Activated CD4-positive, alpha-beta T cell treated with anti-CD3 and anti-CD28 coated beads, Interleukin-2, amount 10 ng/mL, durations not matched to agents 7 days and 5 days (primary cell): Measurements from ENCODE around the gene TMC8. TPM values are rescaled to one million over a fixed set of nuclear protein-coding genes. Genes with fewer than 3 reads are reported as not detected.

Experiments
- CTCF ChIA-PET: fragments of 350-600 bp; sonication (Branson Sonifier 250); formaldehyde crosslinking; loops from one replicate; lab custom pipeline; 2021; ENCODE audit warnings: antibody characterized with exemption; lab: Charles Lee
- POLR2A ChIA-PET: fragments of 350-600 bp; sonication (Branson Sonifier 250); formaldehyde crosslinking; loops from one replicate; lab custom pipeline; 2021; ENCODE audit warnings: antibody characterized with exemption; lab: Charles Lee
- DNase-seq: peaks from one replicate; pipeline ENCODE4 v3.0.0-alpha.2; 2020
- H3K27ac Mint-ChIP-seq: one replicate; pipeline ENCODE4 v1.8.0; 2021; ENCODE audit warnings: mild to moderate bottlenecking, moderate library complexity, mixed read lengths
- H3K27me3 Mint-ChIP-seq: one replicate; pipeline ENCODE4 v1.8.0; 2021; ENCODE audit warnings: mixed read lengths
- H3K36me3 Mint-ChIP-seq: one replicate; pipeline ENCODE4 v1.8.0; 2021; ENCODE audit warnings: low read depth, mixed read lengths
- H3K4me1 Mint-ChIP-seq: one replicate; pipeline ENCODE4 v1.8.0; 2021; ENCODE audit warnings: mixed read lengths
- H3K4me3 Mint-ChIP-seq: one replicate; pipeline ENCODE4 v1.8.0; 2021; ENCODE audit warnings: mild to moderate bottlenecking, moderate library complexity, mixed read lengths
- H3K9me3 Mint-ChIP-seq: one replicate; pipeline ENCODE4 v1.8.0; 2021; ENCODE audit warnings: mixed read lengths
- total RNA-seq, 2 experiments: library from RNA; stranded (reverse); gene quantifications; one replicate each; pipeline ENCODE4 v1.2.3, GENCODE V29; 2021

The TMC8 gene
- total RNA-seq, 2 experiments from 2014 or later: 331 to 364 TPM

DNA sequence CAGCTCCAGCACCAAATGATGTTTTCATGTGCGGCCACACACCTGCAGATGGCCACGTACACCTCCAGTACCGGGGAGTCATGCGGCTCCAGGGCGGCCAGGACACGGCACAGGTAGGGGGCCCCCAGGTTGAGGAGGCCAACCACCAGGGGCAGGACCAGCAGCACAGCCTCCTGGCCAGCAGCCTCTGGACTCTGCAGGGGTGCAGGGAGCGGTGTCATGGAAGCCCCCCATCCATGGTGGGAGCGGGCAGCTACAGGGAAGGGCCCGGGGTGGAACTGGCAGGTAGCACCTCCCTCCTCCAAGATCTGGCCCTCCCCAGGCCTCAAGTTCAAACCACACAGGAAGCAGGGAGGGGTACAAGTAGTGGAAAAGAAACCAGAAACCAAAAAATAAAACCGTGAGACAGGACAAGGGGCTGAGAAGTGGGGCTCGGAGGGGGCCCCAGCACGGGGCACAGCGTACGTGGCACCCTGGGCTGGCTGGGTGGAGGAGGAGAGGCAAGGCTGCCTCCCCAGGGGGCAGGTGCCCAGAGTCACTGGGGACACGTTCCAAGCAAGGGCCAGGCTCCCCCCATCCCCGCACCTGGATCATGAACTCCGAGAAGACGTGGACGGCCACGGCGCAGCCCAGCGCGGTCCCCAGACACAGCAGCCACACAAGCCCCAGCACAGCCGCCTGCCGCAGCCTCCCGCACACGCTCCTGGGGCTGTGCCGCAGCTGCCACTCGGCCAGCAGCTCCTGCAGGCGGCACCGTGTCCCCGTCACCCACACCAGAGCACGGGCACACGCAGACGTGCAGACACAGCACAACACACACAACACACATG, 9.4 kb upstream of the TMC8 start:
- Mint-ChIP-seq H3K27ac (peak overlapping the region; percentile 76), H3K27me3 (no peaks in the 10 kb centered on the region), H3K4me3 (peak overlapping the region; percentile 66), H3K9me3 (no peaks in the 10 kb centered on the region), H3K4me1 (peaks cover 68% of the 10 kb centered on the region), H3K36me3 (peaks cover 65% of the 10 kb centered on the region)
- ChIA-PET POLR2A (interaction anchor here (1.0 to 1.4 kb wide), 2 partner anchors 12 to 19 kb away, joined by 3 to 4 read pairs; no protein-coding TSS in a partner anchor), CTCF (interaction anchor here (0.9 to 10.2 kb wide), 6 partner anchors 8 to 92 kb away, joined by 3 to 118 read pairs (median 4); partner anchors contain the start of gene BIRC5)
- DNase-seq: peak; percentile 84

DNA sequence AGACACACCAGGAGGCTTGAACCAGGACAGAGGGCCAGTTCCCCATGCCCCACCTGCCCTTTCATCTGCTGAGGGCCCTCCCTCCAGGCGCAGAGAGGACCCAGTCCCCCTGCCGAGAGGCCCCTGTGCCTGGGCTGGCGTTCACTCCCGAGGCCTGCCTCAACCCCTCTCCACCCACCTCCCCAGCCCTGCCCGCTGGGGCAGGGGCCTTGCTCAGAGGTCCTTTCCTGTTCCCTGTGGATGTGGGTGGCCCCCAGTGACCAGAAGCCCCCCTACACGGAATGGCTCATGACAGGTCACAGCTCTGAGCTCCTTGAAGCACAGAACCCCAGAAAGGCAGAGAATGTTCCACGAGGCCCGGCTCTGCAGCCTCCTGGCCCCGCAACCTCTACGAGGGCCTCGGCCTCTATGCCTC, 8.8 kb upstream of the TMC8 start:
- H3K36me3 Mint-ChIP-seq: peaks cover 64% of the 10 kb centered on the region
- H3K4me3 Mint-ChIP-seq: peak overlapping the region; percentile 66
- ChIA-PET CTCF (interaction anchor here (0.9 to 10.2 kb wide), 5 partner anchors 9 to 92 kb away, joined by 3 to 118 read pairs (median 4); partner anchors contain the start of genes BIRC5 and TMC8), POLR2A (interaction anchor here (1.0 to 1.4 kb wide), 2 partner anchors 12 to 18 kb away, joined by 3 to 4 read pairs; no protein-coding TSS in a partner anchor)
- no peaks in the 10 kb centered on the region for H3K27me3 Mint-ChIP-seq
- DNase-seq: no peak
- H3K4me1 Mint-ChIP-seq: peaks cover 69% of the 10 kb centered on the region
- peak overlapping the region; percentile 76 for H3K27ac Mint-ChIP-seq
- H3K9me3 Mint-ChIP-seq: no peaks in the 10 kb centered on the region

DNA sequence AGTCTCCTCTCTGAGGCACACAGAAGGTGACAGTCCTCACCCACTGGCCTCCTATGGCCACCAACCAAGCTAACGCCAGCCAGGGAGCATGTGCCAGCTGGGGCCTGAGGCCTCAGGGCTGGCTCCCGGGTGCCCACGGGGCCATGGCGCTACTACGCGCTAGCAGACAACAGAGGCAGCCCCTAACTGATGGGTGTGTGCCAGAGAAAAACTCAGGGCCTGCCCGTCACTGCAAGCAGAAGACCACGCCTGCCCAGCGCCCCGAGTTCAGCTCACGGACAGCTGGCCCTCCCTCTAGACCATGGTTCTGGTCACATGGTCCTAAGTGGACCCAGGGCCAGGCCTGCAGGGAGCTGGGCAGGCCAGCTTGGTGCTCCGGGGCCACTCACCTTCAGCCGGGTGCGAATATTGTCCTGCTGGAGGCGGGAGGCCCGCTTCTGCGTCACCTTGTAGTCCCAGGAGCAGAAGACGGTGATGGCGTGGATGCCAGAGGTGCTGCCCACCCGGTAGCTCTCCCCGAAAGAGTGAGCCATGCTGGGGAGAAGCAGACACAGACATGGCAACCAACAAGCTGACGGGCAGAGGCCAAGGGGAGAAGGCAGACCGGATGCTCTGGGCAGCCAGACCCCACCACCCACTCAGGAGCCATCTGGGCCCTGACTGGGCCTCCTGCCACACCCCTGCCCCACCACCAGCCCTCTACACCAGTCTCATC, 8.2 kb upstream of the TMC8 start:
- Mint-ChIP-seq H3K9me3 (no peaks in the 10 kb centered on the region), H3K27ac (peak overlapping the region; percentile 78), H3K27me3 (no peaks in the 10 kb centered on the region), H3K4me1 (peaks cover 68% of the 10 kb centered on the region), H3K36me3 (peaks cover 66% of the 10 kb centered on the region), H3K4me3 (peak overlapping the region; percentile 66)
- CTCF ChIA-PET: interaction anchor here (0.9 to 10.2 kb wide), 5 partner anchors 8 to 91 kb away, joined by 3 to 118 read pairs (median 4); partner anchors contain the start of genes BIRC5 and TMC8
- POLR2A ChIA-PET: interaction anchor here (1.0 kb wide), 1 partner anchor 11 kb away, joined by 4 read pairs; no protein-coding TSS in a partner anchor
- no peak for DNase-seq

DNA sequence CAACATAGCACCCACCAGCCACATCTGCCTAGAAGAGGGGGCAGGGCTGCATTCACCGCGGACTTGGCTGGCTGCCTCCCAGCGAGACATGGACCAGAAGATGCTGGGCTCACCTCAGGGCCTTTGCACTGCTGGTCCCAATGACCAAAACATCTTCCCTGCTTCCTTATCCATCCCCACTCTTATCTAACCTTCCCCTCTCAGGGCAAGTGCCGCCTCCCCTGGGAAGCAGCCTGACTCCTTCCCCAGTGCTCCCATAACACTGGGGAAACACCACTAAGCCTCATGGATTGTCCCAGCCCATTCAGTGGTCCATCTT, 7.7 kb upstream of the TMC8 start:
- Mint-ChIP-seq H3K36me3 (peaks cover 68% of the 10 kb centered on the region), H3K4me1 (peaks cover 63% of the 10 kb centered on the region), H3K27me3 (no peaks in the 10 kb centered on the region), H3K4me3 (peak overlapping the region; percentile 66), H3K9me3 (no peaks in the 10 kb centered on the region), H3K27ac (peak overlapping the region; percentile 78)
- ChIA-PET POLR2A (no interaction called here), CTCF (interaction anchor here (0.9 to 10.2 kb wide), 3 partner anchors 8 to 53 kb away, joined by 3 to 118 read pairs (median 7); partner anchors contain the start of gene TMC8)
- no peak for DNase-seq

DNA sequence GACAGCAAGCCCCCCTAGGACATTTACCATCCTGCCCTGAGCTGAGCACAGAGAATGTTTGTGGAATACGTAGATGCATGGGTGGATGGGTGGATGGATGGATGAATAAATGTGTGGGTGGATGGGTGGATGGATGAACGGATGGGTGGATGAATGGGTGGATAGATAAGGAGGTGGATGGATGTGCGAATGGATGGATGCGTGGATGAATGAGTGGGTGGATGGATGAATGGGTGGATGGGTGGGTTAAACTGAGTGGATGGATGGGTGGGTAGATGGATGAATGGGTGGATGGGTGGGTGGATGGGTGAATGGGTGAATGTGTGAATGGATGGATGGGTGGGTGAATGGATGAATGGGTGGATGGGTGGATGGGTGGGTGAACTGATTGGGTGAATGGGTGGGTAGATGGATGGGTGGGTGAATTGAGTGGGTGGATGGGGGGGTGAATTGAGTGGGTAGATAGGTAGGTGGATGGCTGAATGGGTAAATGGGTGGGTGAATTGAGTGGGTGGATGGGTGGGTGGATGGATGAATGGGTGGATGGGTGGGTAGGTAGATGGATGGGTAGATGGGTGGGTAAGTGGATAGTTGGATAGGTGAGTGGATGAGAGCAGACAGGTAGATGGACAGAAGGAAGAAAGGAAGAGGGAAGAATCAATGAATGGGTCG, 7.2 kb upstream of the TMC8 start:
- peaks cover 65% of the 10 kb centered on the region for H3K36me3 Mint-ChIP-seq
- H3K27ac Mint-ChIP-seq: peak overlapping the region; percentile 78

DNA sequence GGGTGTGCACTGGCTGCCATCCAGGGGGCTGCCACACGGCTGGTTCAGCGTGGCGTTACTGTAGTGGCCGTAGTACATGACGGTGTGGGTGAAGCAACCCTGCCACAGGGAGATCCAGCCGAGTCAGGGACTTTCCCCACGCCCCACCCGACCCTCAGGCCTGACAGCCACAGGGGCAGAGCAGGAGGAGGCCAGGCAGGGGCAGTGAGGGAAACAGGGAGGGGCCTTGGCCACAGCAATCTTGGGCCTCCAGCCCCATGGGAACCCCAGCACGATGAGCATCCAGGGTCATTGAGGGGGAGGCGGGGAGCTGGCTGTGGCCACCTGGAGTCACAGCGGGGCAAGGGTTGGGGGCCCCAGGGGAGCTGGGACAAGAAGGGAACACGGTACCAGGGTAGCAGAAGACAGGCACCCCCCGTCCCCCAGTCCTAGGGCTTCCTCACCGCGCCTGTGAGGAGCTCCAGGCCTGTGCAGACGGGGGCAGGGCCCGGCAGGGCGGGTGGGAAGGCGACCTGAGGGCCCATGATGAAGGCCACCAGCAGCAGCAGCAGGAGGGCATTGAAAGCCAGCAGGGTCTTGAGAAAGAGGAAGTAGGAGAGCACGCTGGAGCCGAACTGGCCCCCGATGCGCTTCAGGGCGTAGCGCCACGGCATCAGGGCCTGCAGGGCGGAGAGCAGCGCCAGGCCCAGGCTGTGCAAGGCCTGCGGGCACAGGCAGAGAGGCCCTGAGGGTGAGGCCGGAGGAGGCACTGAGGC, 6.3 kb upstream of the TMC8 start:
- no peak for DNase-seq
- H3K9me3 Mint-ChIP-seq: no peaks in the 10 kb centered on the region
- ChIA-PET CTCF (interaction anchor here (0.8 to 10.2 kb wide), 4 partner anchors 11 to 39 kb away, joined by 3 to 118 read pairs (median 4); no protein-coding TSS in a partner anchor), POLR2A (interaction anchor here (1.0 kb wide), 1 partner anchor 15 kb away, joined by 4 read pairs; no protein-coding TSS in a partner anchor)
- peak overlapping the region; percentile 53 for H3K4me3 Mint-ChIP-seq
- peaks cover 60% of the 10 kb centered on the region for H3K36me3 Mint-ChIP-seq
- H3K27me3 Mint-ChIP-seq: no peaks in the 10 kb centered on the region
- H3K27ac Mint-ChIP-seq: no peak overlapping the region
- peaks cover 64% of the 10 kb centered on the region for H3K4me1 Mint-ChIP-seq

More for the DNA sequence above, 7.2 kb upstream of the TMC8 start:
- no peaks in the 10 kb centered on the region for H3K9me3 Mint-ChIP-seq
- peak overlapping the region; percentile 66 for H3K4me3 Mint-ChIP-seq
- ChIA-PET POLR2A (interaction anchor here (0.7 kb wide), 1 partner anchor 17 kb away, joined by 3 read pairs; no protein-coding TSS in a partner anchor), CTCF (interaction anchor here (2.0 to 10.2 kb wide), 2 partner anchors 10 to 13 kb away, joined by 5 to 118 read pairs; no protein-coding TSS in a partner anchor)
- H3K4me1 Mint-ChIP-seq: peaks cover 60% of the 10 kb centered on the region
- no peak for DNase-seq
- H3K27me3 Mint-ChIP-seq: no peaks in the 10 kb centered on the region

DNA sequence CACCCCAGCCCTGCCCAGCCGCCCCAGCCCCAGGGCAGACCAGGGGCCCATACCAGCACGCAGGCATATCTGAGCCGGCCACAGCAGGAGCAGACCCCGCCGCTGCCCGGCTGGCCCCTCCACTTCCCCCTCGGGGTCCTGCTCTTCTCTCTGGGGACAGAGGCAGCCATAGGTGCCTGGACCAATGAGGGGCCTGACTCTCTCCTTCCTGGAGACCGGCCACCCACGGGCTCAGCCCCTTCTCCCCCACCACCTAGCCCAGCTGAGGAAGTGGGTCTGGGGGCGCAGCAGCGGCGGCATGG, 5.8 kb upstream of the TMC8 start:
- CTCF ChIA-PET: interaction anchor here (0.8 to 10.2 kb wide), 5 partner anchors 11 to 40 kb away, joined by 3 to 118 read pairs (median 5); no protein-coding TSS in a partner anchor
- no peaks in the 10 kb centered on the region for H3K9me3 Mint-ChIP-seq
- peak overlapping the region; percentile 46 for H3K27ac Mint-ChIP-seq

DNA sequence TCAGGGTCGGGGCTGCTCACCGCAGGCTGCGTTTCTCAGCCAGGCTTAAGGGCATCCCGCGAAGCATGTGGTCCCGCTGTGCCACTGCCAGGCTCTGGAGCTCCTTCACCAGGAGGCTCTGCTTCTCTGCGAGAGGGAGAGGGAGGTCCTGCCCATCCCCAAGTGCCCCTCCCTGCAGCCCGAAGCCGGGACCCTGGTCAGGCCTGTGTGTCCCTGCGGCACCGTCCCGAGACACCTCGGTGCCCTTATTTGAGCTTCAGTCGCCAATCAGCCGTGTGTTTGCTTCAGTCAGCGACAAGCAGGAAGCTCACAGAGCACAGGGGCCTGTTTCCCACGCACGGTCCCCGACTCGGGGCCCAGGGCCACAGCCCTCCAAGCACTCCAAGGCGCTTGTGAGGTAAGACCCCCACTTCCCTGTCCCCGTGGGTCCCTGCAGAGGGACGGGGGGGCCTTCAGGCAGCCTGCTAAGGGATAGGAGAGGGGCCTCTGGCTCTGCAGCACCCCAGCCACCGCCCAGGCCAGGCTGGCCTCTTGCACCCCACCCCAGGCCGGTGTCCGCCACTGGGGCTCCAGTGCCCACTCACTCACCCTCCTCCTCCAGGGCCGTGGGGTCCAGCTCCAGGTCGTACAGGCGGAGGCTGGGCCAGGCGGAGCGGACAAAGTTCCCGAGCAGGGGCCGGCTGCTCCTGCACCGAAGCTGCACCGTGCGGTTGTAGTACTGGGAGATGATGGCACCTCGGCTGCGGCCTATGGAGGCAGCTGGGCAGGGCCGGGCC, 5.2 kb upstream of the TMC8 start:
- Mint-ChIP-seq H3K36me3 (peaks cover 57% of the 10 kb centered on the region), H3K9me3 (no peaks in the 10 kb centered on the region), H3K27ac (peak overlapping the region; percentile 46), H3K4me1 (peaks cover 70% of the 10 kb centered on the region), H3K27me3 (no peaks in the 10 kb centered on the region), H3K4me3 (peak overlapping the region; percentile 88)
- POLR2A ChIA-PET: interaction anchor here (0.5 to 1.0 kb wide), 4 partner anchors 10 to 133 kb away, joined by 3 to 4 read pairs (median 4); no protein-coding TSS in a partner anchor
- CTCF ChIA-PET: interaction anchor here (0.6 to 10.2 kb wide), 6 partner anchors 11 to 1314 kb away, joined by 3 to 118 read pairs (median 4); no protein-coding TSS in a partner anchor
- DNase-seq: peak; percentile 52

More for the DNA sequence above, 5.8 kb upstream of the TMC8 start:
- Mint-ChIP-seq H3K36me3 (peaks cover 58% of the 10 kb centered on the region), H3K4me3 (peak overlapping the region; percentile 88), H3K27me3 (no peaks in the 10 kb centered on the region), H3K4me1 (peaks cover 68% of the 10 kb centered on the region)
- POLR2A ChIA-PET: interaction anchor here (0.5 to 1.0 kb wide), 3 partner anchors 9 to 134 kb away, joined by 3 to 4 read pairs (median 3); no protein-coding TSS in a partner anchor
- no peak for DNase-seq

DNA sequence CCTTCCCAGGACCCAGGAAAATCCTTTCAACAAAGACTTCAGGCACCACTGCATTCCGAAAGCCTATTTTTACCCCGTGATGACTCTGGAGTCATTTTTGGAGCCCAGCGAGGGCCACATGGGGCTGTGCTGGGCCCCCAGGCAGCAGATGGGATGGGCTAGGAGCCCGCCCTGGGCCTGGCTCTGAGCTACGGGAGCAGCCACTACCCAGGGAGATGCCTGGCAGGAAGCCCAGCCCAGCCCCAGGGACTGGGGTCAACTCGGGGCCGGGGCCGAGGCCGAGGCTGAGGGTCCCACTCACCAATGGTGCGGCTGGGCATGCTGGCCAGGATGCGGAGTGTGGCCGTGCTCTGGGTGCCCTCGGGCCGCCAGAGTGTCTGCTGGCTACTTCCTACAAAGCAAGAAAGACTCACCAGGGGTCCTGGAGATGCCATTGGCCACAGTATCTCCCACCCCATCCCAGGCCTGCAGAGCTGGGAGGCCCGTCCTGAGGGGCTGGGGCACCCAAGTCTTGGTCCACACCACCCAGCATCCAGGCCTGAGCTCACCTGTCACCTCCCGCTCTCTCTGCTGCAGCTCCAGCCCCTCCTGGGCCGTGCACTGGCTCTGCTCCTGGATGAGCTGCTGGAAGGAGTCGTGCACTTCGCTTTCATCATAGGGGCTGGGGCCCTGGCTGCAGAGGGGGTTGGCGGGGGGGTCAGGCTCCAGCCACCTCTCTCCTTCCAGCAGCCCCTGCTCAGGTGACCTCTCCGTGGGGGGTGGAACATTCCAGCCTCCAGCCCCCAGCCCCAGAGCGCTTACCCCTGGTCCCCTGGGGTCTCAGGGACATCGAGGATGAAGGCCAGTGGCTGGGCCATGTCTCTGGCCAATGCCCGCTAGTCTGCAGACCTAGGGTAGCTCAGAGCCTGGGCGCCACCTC, 4.3 kb upstream of the TMC8 start:
- ChIA-PET CTCF (interaction anchor here (2.0 to 10.2 kb wide), 2 partner anchors 10 to 12 kb away, joined by 7 to 118 read pairs; no protein-coding TSS in a partner anchor), POLR2A (no interaction called here)
- Mint-ChIP-seq H3K9me3 (no peaks in the 10 kb centered on the region), H3K27ac (peak overlapping the region; percentile 86), H3K36me3 (peaks cover 56% of the 10 kb centered on the region), H3K27me3 (no peaks in the 10 kb centered on the region), H3K4me1 (peaks cover 62% of the 10 kb centered on the region), H3K4me3 (peak overlapping the region; percentile 88)
- no peak for DNase-seq

DNA sequence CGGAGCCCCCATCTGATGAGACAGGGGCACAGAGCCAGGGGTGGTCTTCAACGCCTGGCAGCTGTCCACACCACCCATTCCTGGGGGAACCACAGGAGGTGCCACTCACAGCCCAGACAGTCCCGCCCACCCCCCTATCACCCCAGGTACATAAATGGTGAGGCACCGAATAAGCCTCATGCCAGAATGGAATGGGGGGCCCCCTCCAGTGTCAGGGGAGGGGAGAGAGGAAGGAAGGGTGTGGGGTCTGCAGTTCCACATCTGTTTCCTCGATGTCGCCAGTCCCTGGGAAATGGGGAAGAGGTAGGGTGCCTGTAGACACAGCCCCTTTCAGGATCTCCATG, 3.7 kb upstream of the TMC8 start:
- H3K9me3 Mint-ChIP-seq: no peaks in the 10 kb centered on the region

More for the DNA sequence above, 3.7 kb upstream of the TMC8 start:
- POLR2A ChIA-PET: interaction anchor here (0.9 kb wide), 1 partner anchor 11 kb away, joined by 4 read pairs; no protein-coding TSS in a partner anchor
- Mint-ChIP-seq H3K27ac (peak overlapping the region; percentile 86), H3K36me3 (peaks cover 50% of the 10 kb centered on the region), H3K4me1 (peaks cover 55% of the 10 kb centered on the region), H3K27me3 (no peaks in the 10 kb centered on the region), H3K4me3 (peak overlapping the region; percentile 88)
- CTCF ChIA-PET: interaction anchor here (1.3 to 10.2 kb wide), 5 partner anchors 10 to 57 kb away, joined by 4 to 118 read pairs (median 6); no protein-coding TSS in a partner anchor
- no peak for DNase-seq
